K562 treated with DMSO at 1 percent for 24 hours (cell line): ENCODE measurements around the gene SLC9A6. TPM values are rescaled to one million over a fixed set of nuclear protein-coding genes. Genes with fewer than 3 reads are reported as not detected.

Experiments used
- total RNA-seq: library from RNA; unstranded; fragments of 300-600 nt; gene quantifications from 2 replicates; pipeline ENCODE4 v1.2.3, GENCODE V29; 2022; ENCODE audit warnings: low read depth; ENCODE audit not compliant: insufficient read depth

Gene SLC9A6
- total RNA-seq: 5.8 and 8.2 TPM in 2 replicates

DNA sequence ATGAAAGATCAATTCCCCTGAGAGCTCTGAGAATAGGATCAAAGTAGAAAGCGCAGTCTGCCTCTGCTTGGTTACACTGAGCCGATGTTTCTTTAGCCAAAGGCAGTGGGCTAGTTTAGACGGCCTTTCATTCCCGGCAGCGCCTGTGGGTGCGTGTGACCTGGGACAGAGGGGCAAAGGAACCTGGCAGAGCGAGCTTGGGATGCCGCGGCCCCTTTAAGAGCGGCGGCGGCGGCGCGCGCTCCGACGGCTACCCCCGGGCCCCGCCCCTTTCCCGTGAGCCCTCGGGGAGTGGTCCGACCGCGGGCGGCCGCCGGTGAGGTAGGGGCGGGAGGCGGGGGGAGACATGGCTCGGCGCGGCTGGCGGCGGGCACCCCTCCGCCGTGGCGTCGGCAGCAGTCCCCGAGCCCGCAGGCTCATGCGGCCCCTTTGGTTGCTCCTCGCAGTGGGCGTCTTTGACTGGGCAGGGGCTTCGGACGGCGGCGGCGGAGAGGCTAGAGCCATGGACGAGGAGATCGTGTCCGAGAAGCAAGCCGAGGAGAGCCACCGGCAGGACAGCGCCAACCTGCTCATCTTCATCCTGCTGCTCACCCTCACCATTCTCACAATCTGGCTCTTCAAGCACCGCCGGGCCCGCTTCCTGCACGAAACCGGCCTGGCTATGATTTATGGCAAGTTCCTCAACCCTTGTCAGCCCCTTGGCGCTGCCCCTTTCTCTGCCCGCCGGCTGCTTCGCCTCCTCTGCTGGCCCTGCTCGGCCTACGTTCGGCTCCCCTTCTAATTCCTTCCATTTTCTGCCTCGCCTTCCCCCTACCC lies at the start of gene SLC9A6:
SLC9A6 (plus strand) TSS at position 279 of the 816 bp plus-strand sequence; CDS start at position 503, 224 bp downstream.

DNA sequence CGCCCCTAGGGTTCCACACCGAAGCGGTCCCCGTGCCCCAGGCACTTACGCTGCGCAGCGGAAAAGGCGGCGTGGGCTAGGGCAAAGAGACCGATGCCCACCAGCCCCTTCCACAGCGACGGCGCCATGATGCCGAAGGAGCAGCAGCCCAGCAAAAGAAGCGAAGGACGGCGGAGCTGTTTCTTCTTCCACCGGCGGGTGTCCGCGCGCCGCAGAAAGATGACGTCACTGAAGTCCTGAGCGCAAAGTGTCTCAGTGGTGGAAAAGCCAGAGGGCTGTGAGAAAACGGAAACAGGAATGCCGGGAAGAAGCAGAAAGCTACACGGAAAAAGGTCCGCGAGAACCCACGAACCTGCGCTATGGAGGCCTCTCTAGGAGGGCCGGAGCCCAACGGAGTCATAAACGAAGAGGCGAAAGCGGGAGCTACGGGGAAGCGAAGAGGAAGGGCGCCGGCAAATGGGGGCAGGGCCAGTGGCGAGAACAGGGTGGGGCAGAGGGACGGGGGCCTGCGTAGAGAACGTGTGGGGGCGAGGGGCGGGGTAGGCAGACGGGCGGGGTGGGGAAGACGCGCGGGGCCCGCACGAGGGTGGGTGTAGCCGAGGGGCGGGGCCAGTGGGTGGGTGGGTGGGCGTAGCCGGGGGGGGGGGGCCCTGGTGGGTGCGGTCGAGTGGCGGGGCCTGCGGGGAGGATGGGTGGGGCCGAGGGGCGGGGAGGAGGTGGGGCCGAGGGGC lies 11.5 kb upstream of the SLC9A6 start, which contains the start of gene MMGT1:
MMGT1 (minus strand) TSS at position 441 of the 731 bp plus-strand sequence; CDS start at position 128, 313 bp downstream.

Other genes starting within 250 kb of the SLC9A6 start
- not detected in 2 replicates for gene CT45A3, start 217.2 kb upstream of the SLC9A6 start, total RNA-seq
- gene CT45A5, start 199.9 kb upstream of the SLC9A6 start, total RNA-seq: 0.64 TPM in 1 of 2 replicates, not detected in the other
- gene CT45A6, start 182.6 kb upstream of the SLC9A6 start, total RNA-seq: not detected in 2 replicates
- 1.8 and 3.0 TPM in 2 replicates for gene CT45A2, start 165.4 kb upstream of the SLC9A6 start, total RNA-seq
- not detected in 2 replicates for gene CT45A7, start 148.2 kb upstream of the SLC9A6 start, total RNA-seq
- gene CT45A8, start 130.9 kb upstream of the SLC9A6 start, total RNA-seq: not detected in 2 replicates
- not detected in 2 replicates for gene CT45A9, start 113.6 kb upstream of the SLC9A6 start, total RNA-seq
- 14.1 and 14.8 TPM in 2 replicates for gene CT45A10, start 92.0 kb upstream of the SLC9A6 start, total RNA-seq
- gene SAGE1, start 91.7 kb upstream of the SLC9A6 start, total RNA-seq: 15.5 and 19.4 TPM in 2 replicates
- gene MMGT1, start 11.4 kb upstream of the SLC9A6 start, total RNA-seq: 10.8 and 11.7 TPM in 2 replicates
- 1.7 and 2.9 TPM in 2 replicates for gene FHL1, start 162.1 kb downstream of the SLC9A6 start, total RNA-seq